ENCODE results near the gene HOXA7. TPM values are rescaled to one million over a fixed set of nuclear protein-coding genes. Genes with fewer than 3 reads are reported as not detected.
A peak's percentile ranks its signal among the peaks of the same experiment; 100 is the strongest.

The HOXA7 gene
- total RNA-seq, 1 donor from 2014 or later = 17.9 TPM

DNA sequence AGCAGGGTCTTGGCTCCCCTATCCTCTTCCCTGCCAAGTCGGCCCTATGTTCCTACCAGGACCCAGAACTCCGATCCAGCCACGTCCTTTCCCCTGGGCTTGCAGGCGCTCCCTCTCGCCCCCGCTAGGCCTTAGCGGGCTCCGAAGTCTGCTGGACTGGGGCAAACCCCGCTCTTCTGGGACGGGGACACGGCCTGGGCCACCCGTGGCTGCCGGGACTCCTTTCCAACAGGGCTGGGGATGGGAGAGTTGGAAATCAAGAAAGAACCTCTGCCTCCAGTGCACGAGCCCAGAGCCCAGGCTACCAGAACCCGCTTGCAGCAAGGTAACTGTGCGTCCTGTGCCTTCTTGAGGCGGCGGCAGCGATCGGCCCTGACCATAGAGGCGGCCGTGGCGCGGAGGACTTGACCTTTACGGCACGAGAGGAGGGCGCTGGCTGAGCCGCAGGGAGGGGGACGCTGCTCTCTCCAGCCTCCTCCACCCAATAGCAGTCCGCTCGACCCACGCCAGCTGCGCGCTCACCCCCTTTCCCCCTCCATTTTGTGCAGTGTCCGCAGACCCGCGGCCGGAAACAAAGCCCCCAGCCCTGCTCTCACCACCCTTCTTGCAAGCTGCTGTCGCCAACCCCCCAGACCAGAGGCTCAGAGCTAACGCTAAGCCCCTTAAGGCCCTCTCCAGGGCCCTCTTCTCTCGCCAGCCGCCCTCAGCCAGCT, 35.5 kb upstream of the HOXA7 start:
- peak overlapping the region; percentile 59 for H3K4me3 Mint-ChIP-seq
- no peak for DNase-seq (ENCODE audit: low spot score in 2 of 2, unreplicated experiment in 2 of 2)
- no peaks in the 10 kb centered on the region for H3K9me3 Mint-ChIP-seq
- H3K27ac Mint-ChIP-seq = peak overlapping the region; percentile 80
- TF ChIP-seq, protein P1, sequence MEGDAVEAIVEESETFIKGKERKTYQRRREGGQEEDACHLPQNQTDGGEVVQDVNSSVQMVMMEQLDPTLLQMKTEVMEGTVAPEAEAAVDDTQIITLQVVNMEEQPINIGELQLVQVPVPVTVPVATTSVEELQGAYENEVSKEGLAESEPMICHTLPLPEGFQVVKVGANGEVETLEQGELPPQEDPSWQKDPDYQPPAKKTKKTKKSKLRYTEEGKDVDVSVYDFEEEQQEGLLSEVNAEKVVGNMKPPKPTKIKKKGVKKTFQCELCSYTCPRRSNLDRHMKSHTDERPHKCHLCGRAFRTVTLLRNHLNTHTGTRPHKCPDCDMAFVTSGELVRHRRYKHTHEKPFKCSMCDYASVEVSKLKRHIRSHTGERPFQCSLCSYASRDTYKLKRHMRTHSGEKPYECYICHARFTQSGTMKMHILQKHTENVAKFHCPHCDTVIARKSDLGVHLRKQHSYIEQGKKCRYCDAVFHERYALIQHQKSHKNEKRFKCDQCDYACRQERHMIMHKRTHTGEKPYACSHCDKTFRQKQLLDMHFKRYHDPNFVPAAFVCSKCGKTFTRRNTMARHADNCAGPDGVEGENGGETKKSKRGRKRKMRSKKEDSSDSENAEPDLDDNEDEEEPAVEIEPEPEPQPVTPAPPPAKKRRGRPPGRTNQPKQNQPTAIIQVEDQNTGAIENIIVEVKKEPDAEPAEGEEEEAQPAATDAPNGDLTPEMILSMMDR (IDR thresholded peaks at IDR 0.05; ENCODE audit: unreplicated experiment) = no peak
- H3K36me3 Mint-ChIP-seq = no peaks in the 10 kb centered on the region
- H3K4me1 Mint-ChIP-seq = peaks cover 51% of the 10 kb centered on the region
- peaks cover 96% of the 10 kb centered on the region for H3K27me3 Mint-ChIP-seq (ENCODE audit: low read depth)

DNA sequence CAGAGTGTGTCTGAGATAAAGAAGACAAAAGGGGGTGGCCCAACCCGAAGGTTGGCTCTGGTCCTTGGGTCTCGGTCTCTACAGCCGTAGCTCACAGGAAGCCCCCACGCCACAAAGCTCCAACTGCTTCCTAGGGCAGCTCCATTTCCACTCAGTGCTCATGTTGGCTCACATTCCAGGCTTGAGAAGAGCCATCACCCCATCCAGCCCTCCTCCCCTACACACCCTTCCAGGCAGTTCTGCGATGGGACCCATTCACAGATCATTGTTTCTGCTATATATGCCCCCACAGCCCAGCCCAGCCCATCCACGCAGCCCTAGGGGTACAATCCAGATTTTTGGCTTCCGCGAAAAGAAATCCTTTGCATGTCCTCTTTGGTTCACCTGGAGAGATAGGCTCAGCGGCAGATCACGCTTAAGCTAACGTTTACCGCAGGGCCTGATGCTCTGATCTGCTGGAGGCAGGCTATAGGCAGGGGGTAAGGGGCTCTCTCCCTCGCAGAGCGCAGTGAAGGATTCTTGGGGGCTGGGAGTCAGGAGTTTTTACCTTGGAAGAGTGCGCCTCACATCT, 34.8 kb upstream of the HOXA7 start:
- Mint-ChIP-seq H3K27me3 (ENCODE audit: low read depth) (peaks cover 96% of the 10 kb centered on the region), H3K27ac (peak overlapping the region; percentile 80)
- no peak for DNase-seq (ENCODE audit: low spot score in 2 of 2, unreplicated experiment in 2 of 2)

DNA sequence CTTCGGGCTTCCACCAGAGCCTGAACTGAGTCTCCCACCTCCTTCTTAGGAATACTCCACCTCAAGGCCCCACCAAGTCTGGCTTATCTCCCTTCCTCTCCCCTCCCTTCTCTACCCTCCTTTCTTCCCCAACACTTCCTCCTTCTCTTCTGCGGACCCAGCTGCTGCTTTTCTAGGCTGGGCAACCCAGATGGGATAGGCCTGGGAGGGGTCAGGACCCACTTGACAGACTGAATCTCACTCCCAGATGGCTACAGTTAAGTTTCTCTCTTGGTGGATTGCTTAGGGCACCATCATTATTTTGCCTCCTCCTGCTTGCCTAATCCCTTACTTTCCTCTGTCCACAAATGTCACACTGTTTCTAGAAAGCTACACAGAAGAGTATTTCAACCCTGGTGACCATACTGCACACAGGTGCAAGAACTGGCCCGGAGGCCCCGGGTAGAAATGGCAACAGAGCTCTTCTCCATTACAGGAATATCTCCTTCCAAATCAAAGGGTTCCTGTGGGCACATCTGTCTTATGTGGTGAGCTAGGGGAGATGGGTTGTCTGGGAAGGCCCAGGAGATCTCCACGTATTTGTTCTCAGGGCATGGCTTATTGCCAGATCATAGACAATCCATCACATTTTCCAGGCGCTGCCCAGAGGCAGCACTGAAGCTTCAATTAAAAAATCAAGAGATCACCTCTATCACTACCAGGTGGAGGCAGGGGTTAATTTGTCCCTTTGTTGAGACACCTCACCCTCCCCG, 33.7 kb upstream of the HOXA7 start:
- TF ChIP-seq, protein P1 (IDR thresholded peaks at IDR 0.05; ENCODE audit: unreplicated experiment) = no peak
- Mint-ChIP-seq H3K36me3 (no peaks in the 10 kb centered on the region), H3K27ac (peak overlapping the region; percentile 95), H3K27me3 (ENCODE audit: low read depth) (peaks cover 98% of the 10 kb centered on the region), H3K9me3 (no peaks in the 10 kb centered on the region), H3K4me3 (peak overlapping the region; percentile 61), H3K4me1 (peaks cover 61% of the 10 kb centered on the region)
- peak in 1 of 2 experiments; percentile 37 for DNase-seq (ENCODE audit: low spot score in 2 of 2, unreplicated experiment in 2 of 2)

More for the DNA sequence above, 34.8 kb upstream of the HOXA7 start:
- TF ChIP-seq, protein P1 (IDR thresholded peaks at IDR 0.05; ENCODE audit: unreplicated experiment) = no peak
- Mint-ChIP-seq H3K4me1 (peaks cover 55% of the 10 kb centered on the region), H3K36me3 (no peaks in the 10 kb centered on the region), H3K9me3 (no peaks in the 10 kb centered on the region), H3K4me3 (no peak overlapping the region)

DNA sequence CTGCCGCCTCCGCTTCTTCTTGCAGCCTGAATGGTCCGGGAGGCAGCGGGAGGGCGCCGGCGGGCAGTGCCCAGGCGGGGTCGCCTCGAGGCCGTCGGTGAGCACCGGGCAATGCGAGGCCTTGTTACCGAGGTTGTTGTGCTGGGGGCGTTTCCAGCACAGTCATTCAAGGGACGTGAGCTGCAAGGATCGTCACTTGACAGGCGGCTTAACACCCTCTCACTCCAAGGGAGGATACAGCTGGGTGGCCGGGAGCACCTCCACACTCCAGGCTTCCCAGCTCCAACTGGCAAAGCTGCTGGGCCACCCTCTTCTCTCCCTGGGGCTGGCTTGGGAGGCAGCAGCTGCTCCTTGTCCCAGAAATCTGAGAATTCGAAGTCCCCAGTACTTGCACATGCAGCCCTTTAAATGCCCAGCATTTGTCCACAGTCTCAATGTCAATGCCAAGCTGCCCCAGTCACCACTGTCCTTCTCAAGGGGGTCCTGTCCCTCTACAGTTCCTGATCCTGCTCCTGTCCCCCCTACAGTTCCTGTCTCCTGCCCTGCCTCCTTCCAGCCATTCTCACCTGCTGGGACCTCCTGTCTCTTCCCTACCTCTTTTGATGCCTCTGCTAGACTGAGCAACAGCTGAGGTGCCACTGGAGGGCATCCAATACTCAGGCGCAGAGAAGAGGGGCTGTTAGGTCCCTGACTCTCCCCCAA, 33.0 kb upstream of the HOXA7 start:
- H3K4me1 Mint-ChIP-seq = peaks cover 66% of the 10 kb centered on the region
- H3K27me3 Mint-ChIP-seq (ENCODE audit: low read depth) = peaks cover 98% of the 10 kb centered on the region
- H3K27ac Mint-ChIP-seq = peak overlapping the region; percentile 95
- no peaks in the 10 kb centered on the region for H3K9me3 Mint-ChIP-seq
- DNase-seq (ENCODE audit: low spot score in 2 of 2, unreplicated experiment in 2 of 2) = peak in 1 of 2 experiments; percentile 40
- peak overlapping the region; percentile 61 for H3K4me3 Mint-ChIP-seq
- no peaks in the 10 kb centered on the region for H3K36me3 Mint-ChIP-seq
- TF ChIP-seq, protein P1 (IDR thresholded peaks at IDR 0.05; ENCODE audit: unreplicated experiment) = no peak
